Neuronal stem cell (in vitro differentiated cells): ENCODE results near the gene SLC22A1.

Experiments
- DNase-seq: peaks from one replicate; pipeline ENCODE4 v3.0.0-alpha.2; 2013; ENCODE audit warnings: low spot score
- H2AFZ ChIP-seq: one replicate; pipeline ENCODE4 v1.6.1; 2013; ENCODE audit warnings: mild to moderate bottlenecking, low read length, inconsistent platforms
- H2AK5ac ChIP-seq: 2 replicates; pipeline ENCODE4 v1.6.1; 2013; ENCODE audit warnings: low read depth, mild to moderate bottlenecking, inconsistent platforms, low read length, moderate library complexity, mixed read lengths
- H2BK120ac ChIP-seq: 2 replicates; pipeline ENCODE4 v1.6.1; 2013; ENCODE audit warnings: low read depth, mild to moderate bottlenecking, inconsistent platforms, low read length, moderate library complexity, mixed read lengths
- H2BK12ac ChIP-seq: one replicate; pipeline ENCODE4 v1.6.1; 2013; ENCODE audit warnings: low read length, inconsistent platforms
- H2BK15ac ChIP-seq: 2 replicates; pipeline ENCODE4 v1.6.1; 2013; ENCODE audit warnings: mild to moderate bottlenecking, low read length, inconsistent platforms, mixed read lengths
- H2BK5ac ChIP-seq: one replicate; pipeline ENCODE4 v1.6.1; 2013; ENCODE audit warnings: inconsistent platforms, mild to moderate bottlenecking, low read length, moderate library complexity
- H3K14ac ChIP-seq: one replicate; pipeline ENCODE4 v1.6.1; 2013; ENCODE audit warnings: low read length, inconsistent platforms
- H3K18ac ChIP-seq: 2 replicates; pipeline ENCODE4 v1.6.1; 2013; ENCODE audit warnings: low read length, inconsistent platforms
- H3K23ac ChIP-seq: 2 replicates; pipeline ENCODE4 v1.6.1; 2013; ENCODE audit warnings: low read depth, mild to moderate bottlenecking, mixed read lengths, low read length, inconsistent platforms; ENCODE audit not compliant: poor library complexity
- H3K27ac ChIP-seq: replicated peaks from 3 replicates; pipeline ENCODE4 v1.5.1; 2013; ENCODE audit warnings: low read length, inconsistent platforms
- H3K27me3 ChIP-seq, 3 experiments: 2 replicates each; pipeline ENCODE4 v1.6.1; 2013; ENCODE audit warnings: low read length in 3 of 3, mild to moderate bottlenecking in 2 of 3, inconsistent platforms in 1 of 3, low read depth in 1 of 3, mixed read lengths in 1 of 3, moderate library complexity in 1 of 3; ENCODE audit not compliant: control insufficient read depth in 3 of 3, insufficient read depth in 3 of 3
- H3K36me3 ChIP-seq, 2 donors: replicated peaks in 1 of 2; 2 replicates each; pipeline ENCODE4 v1.6.1; 2013; ENCODE audit warnings: low read length in 2 of 2; ENCODE audit not compliant: control insufficient read depth in 2 of 2, insufficient read depth in 2 of 2
- H3K4ac ChIP-seq: 2 replicates; pipeline ENCODE4 v1.6.1; 2013; ENCODE audit warnings: inconsistent platforms, mild to moderate bottlenecking, low read length, moderate library complexity
- H3K4me1 ChIP-seq, 2 donors: 1 replicate in 1 of 2; 2 replicates in 1 of 2; pipeline ENCODE4 v1.6.1; 2013; ENCODE audit warnings: low read length in 2 of 2, low read depth in 1 of 2; ENCODE audit not compliant: control insufficient read depth in 2 of 2, insufficient read depth in 1 of 2
- H3K4me2 ChIP-seq: one replicate; pipeline ENCODE4 v1.6.1; 2013; ENCODE audit warnings: mild to moderate bottlenecking, low read length, inconsistent platforms; ENCODE audit not compliant: insufficient read depth, poor library complexity, severe bottlenecking
- H3K4me3 ChIP-seq, 2 donors: 2 replicates each; pipeline ENCODE4 v1.5.1; 2013; ENCODE audit warnings: low read length in 2 of 2, mild to moderate bottlenecking in 2 of 2, inconsistent platforms in 1 of 2, moderate library complexity in 1 of 2
- H3K79me1 ChIP-seq: one replicate; pipeline ENCODE4 v1.6.1; 2013; ENCODE audit warnings: low read depth, mild to moderate bottlenecking, inconsistent platforms, low read length, moderate library complexity
- H3K9ac ChIP-seq: one replicate; pipeline ENCODE4 v1.6.1; 2013; ENCODE audit warnings: mild to moderate bottlenecking, low read depth, low read length, inconsistent platforms; ENCODE audit not compliant: poor library complexity
- H3K9me3 ChIP-seq, 2 donors: replicated peaks in 1 of 2; 2 replicates each; pipeline versions ENCODE3 to v1.6.1; 2013; ENCODE audit warnings: low read length in 2 of 2, mild to moderate bottlenecking in 2 of 2, inconsistent platforms in 1 of 2, low read depth in 1 of 2, mixed read lengths in 1 of 2, moderate library complexity in 1 of 2; ENCODE audit not compliant: control insufficient read depth in 2 of 2, insufficient read depth in 1 of 2
- H4K8ac ChIP-seq: one replicate; pipeline ENCODE4 v1.6.1; 2013; ENCODE audit warnings: low read depth, mild to moderate bottlenecking, inconsistent platforms, low read length, moderate library complexity
- H4K91ac ChIP-seq: one replicate; pipeline ENCODE4 v1.6.1; 2013; ENCODE audit warnings: low read length, low read depth, mild to moderate bottlenecking, inconsistent platforms; ENCODE audit not compliant: poor library complexity
- WGBS, 2 donors: extraction: QIAGEN DNeasy Blood & Tissue Kit; methylation state at CpG; one replicate each; pipeline ENCODE4 v1.1.7; 2013; ENCODE audit warnings: missing lambda C conversion rate in 2 of 2, mixed read lengths in 1 of 2; ENCODE audit not compliant: insufficient read length in 2 of 2, insufficient replicate concordance in 1 of 2; ENCODE audit errors: extremely low coverage in 2 of 2; 5-methylcytosine and 5-hydroxymethylcytosine counted together

Gene SLC22A1

GRCh38 chr6:160106010-160106409 lies 15.6 kb upstream of the SLC22A1 start:
- H2BK120ac ChIP-seq, result no peak overlapping the region
- H3K18ac ChIP-seq, result no peak overlapping the region
- no peak overlapping the region for H3K4me3 ChIP-seq
- H3K9ac ChIP-seq, result no peak overlapping the region
- H2AK5ac ChIP-seq, result no peak overlapping the region
- no peak overlapping the region for H3K14ac ChIP-seq
- H2BK12ac ChIP-seq, result no peak overlapping the region
- no peak overlapping the region for H3K4me2 ChIP-seq
- H3K9me3 ChIP-seq, result peaks cover 0 to 3% of the 10 kb centered on the region in 2 donors
- DNase-seq, result no peak
- WGBS, 2 donors, result no CpG with 5 or more reads among the region's 14 CpGs
- no peaks in the 10 kb centered on the region for H3K4me1 ChIP-seq
- H3K27me3 ChIP-seq, result no peaks in the 10 kb centered on the region
- H4K91ac ChIP-seq, result no peak overlapping the region
- H3K79me1 ChIP-seq, result peaks cover 3% of the 10 kb centered on the region
- no peak overlapping the region for H3K27ac ChIP-seq
- H2BK15ac ChIP-seq, result no peak overlapping the region
- H3K23ac ChIP-seq, result no peak overlapping the region
- no peak overlapping the region for H2BK5ac ChIP-seq
- H3K36me3 ChIP-seq, result peaks cover 17 to 94% of the 10 kb centered on the region in 2 donors
- no peak overlapping the region for H2AFZ ChIP-seq
- no peak overlapping the region for H3K4ac ChIP-seq
- no peak overlapping the region for H4K8ac ChIP-seq

GRCh38 chr6:160106701-160107100 lies 14.9 kb upstream of the SLC22A1 start:
- no peak overlapping the region for H2BK15ac ChIP-seq
- H4K91ac ChIP-seq, result no peak overlapping the region
- H3K4me1 ChIP-seq, result peaks cover 0 to 3% of the 10 kb centered on the region in 2 donors
- no peak overlapping the region for H3K4me2 ChIP-seq
- no peak for DNase-seq
- no peak overlapping the region for H3K14ac ChIP-seq
- H3K18ac ChIP-seq, result no peak overlapping the region
- H4K8ac ChIP-seq, result no peak overlapping the region
- H3K9me3 ChIP-seq, result peaks cover 0 to 3% of the 10 kb centered on the region in 2 donors
- H2AFZ ChIP-seq, result no peak overlapping the region
- H3K4ac ChIP-seq, result no peak overlapping the region
- H3K9ac ChIP-seq, result no peak overlapping the region
- peaks cover 15 to 87% of the 10 kb centered on the region in 2 donors for H3K36me3 ChIP-seq
- no peak overlapping the region for H3K4me3 ChIP-seq
- no peak overlapping the region for H2BK12ac ChIP-seq
- peaks cover 3% of the 10 kb centered on the region for H3K79me1 ChIP-seq
- no peak overlapping the region for H2AK5ac ChIP-seq
- H3K27ac ChIP-seq, result no peak overlapping the region
- no CpG with 5 or more reads among the region's 4 CpGs for WGBS, 2 donors
- no peaks in the 10 kb centered on the region for H3K27me3 ChIP-seq
- no peak overlapping the region for H2BK5ac ChIP-seq
- no peak overlapping the region for H3K23ac ChIP-seq
- no peak overlapping the region for H2BK120ac ChIP-seq

GRCh38 chr6:160108077-160108476 lies 13.5 kb upstream of the SLC22A1 start:
- WGBS, 2 donors, result no CpG with 5 or more reads among the region's 5 CpGs

GRCh38 chr6:160110586-160111123 lies 11.0 kb upstream of the SLC22A1 start:
- H3K27ac ChIP-seq, result no peak overlapping the region

More at GRCh38 chr6:160108077-160108476, 13.5 kb upstream of the SLC22A1 start:
- peaks cover 0 to 3% of the 10 kb centered on the region in 2 donors for H3K4me1 ChIP-seq
- H3K27me3 ChIP-seq, result no peaks in the 10 kb centered on the region
- no peak for DNase-seq
- H3K27ac ChIP-seq, result no peak overlapping the region
- no peak overlapping the region for H3K4me3 ChIP-seq
- no peak overlapping the region for H3K14ac ChIP-seq
- H3K36me3 ChIP-seq, result peaks cover 10 to 80% of the 10 kb centered on the region in 2 donors
- no peak overlapping the region for H3K23ac ChIP-seq
- no peak overlapping the region for H2AK5ac ChIP-seq
- H3K4me2 ChIP-seq, result no peak overlapping the region
- no peak overlapping the region for H2BK5ac ChIP-seq
- no peak overlapping the region for H2BK120ac ChIP-seq
- H3K9ac ChIP-seq, result no peak overlapping the region
- no peak overlapping the region for H4K91ac ChIP-seq
- peaks cover 2% of the 10 kb centered on the region for H3K79me1 ChIP-seq
- no peak overlapping the region for H3K4ac ChIP-seq
- no peak overlapping the region for H2BK15ac ChIP-seq
- no peak overlapping the region for H2BK12ac ChIP-seq
- peaks cover 0 to 3% of the 10 kb centered on the region in 2 donors for H3K9me3 ChIP-seq
- H2AFZ ChIP-seq, result no peak overlapping the region
- no peak overlapping the region for H3K18ac ChIP-seq
- H4K8ac ChIP-seq, result no peak overlapping the region

More at GRCh38 chr6:160110586-160111123, 11.0 kb upstream of the SLC22A1 start:
- no peak overlapping the region for H3K18ac ChIP-seq
- no peak overlapping the region for H2BK15ac ChIP-seq
- H2BK5ac ChIP-seq, result no peak overlapping the region
- no peak overlapping the region for H2AK5ac ChIP-seq
- H3K4me3 ChIP-seq, result no peak overlapping the region
- no peak overlapping the region for H4K8ac ChIP-seq
- no peak overlapping the region for H3K14ac ChIP-seq
- no peak overlapping the region for H3K4me2 ChIP-seq
- H2AFZ ChIP-seq, result no peak overlapping the region
- no peak for DNase-seq
- no peaks in the 10 kb centered on the region for H3K79me1 ChIP-seq
- H3K9ac ChIP-seq, result no peak overlapping the region
- no peak overlapping the region for H2BK12ac ChIP-seq
- H2BK120ac ChIP-seq, result no peak overlapping the region
- no peak overlapping the region for H3K23ac ChIP-seq
- H3K4ac ChIP-seq, result no peak overlapping the region
- no peaks in the 10 kb centered on the region for H3K27me3 ChIP-seq
- H3K9me3 ChIP-seq, result peaks cover 0 to 3% of the 10 kb centered on the region in 2 donors
- peaks cover 0 to 59% of the 10 kb centered on the region in 2 donors for H3K36me3 ChIP-seq
- peaks cover 0 to 3% of the 10 kb centered on the region in 2 donors for H3K4me1 ChIP-seq
- no peak overlapping the region for H4K91ac ChIP-seq
